HepG2 (cell line): ENCODE data around the gene PNLDC1. TPM values are rescaled to one million over a fixed set of nuclear protein-coding genes. Genes with fewer than 3 reads are reported as not detected.

ENCODE experiments used
- ATF1 ChIP-seq: IDR thresholded peaks from 2 replicates; pipeline ENCODE4 v1.6.1; 2016; ENCODE audit warnings: mild to moderate bottlenecking, control low read depth
- BORCS8-MEF2B ChIP-seq: sonication (generic); formaldehyde crosslinking; IDR thresholded peaks from 2 replicates; pipeline ENCODE4 v1.8.0; 2022; ENCODE audit warnings: mild to moderate bottlenecking, missing genetic modification reagents
- CCDC6 ChIP-seq: sonication (generic); formaldehyde crosslinking; IDR thresholded peaks from 2 replicates; pipeline ENCODE4 v1.8.1; 2022; ENCODE audit warnings: mild to moderate bottlenecking, missing genetic modification reagents, moderate library complexity
- DR1 ChIP-seq: sonication (generic); formaldehyde crosslinking; IDR thresholded peaks from 2 replicates; pipeline ENCODE4 v1.8.0; 2021; ENCODE audit warnings: mild to moderate bottlenecking, missing genetic modification reagents, inconsistent platforms
- FOXA1 ChIP-seq, 2 experiments: fragments of 450-650 bp in 1 of 2; sonication (generic) in 1 of 2; formaldehyde crosslinking in 1 of 2; IDR thresholded peaks; 2 replicates each; pipeline versions ENCODE4 v1.4.0 to v1.6.1; 2016 to 2020; ENCODE audit warnings: missing genetic modification reagents in 1 of 2
- GLI4 ChIP-seq: sonication (generic); formaldehyde crosslinking; IDR thresholded peaks from 2 replicates; pipeline ENCODE4 v1.5.1; 2020; ENCODE audit warnings: missing genetic modification reagents, mild to moderate bottlenecking, moderate library complexity, borderline replicate concordance
- JUNB ChIP-seq: sonication (generic); formaldehyde crosslinking; IDR thresholded peaks from 2 replicates; pipeline ENCODE4 v1.8.0; 2022; ENCODE audit warnings: missing genetic modification reagents, mild to moderate bottlenecking, borderline replicate concordance
- MAFG ChIP-seq: sonication (generic); formaldehyde crosslinking; IDR thresholded peaks from 2 replicates; pipeline ENCODE4 v1.5.1; 2020; ENCODE audit warnings: mild to moderate bottlenecking, missing genetic modification reagents
- NFAT5 ChIP-seq: sonication (generic); formaldehyde crosslinking; IDR thresholded peaks from 2 replicates; pipeline ENCODE4 v1.4.0; 2020; ENCODE audit warnings: missing genetic modification reagents
- RFX5 ChIP-seq: IDR thresholded peaks from 2 replicates; pipeline ENCODE4 v1.6.1; 2011; ENCODE audit warnings: low read depth, low read length, improper control_type of control experiment
- SALL1 ChIP-seq: sonication (generic); formaldehyde crosslinking; IDR thresholded peaks from 2 replicates; pipeline ENCODE4 v1.8.0; 2022; ENCODE audit warnings: mild to moderate bottlenecking, missing genetic modification reagents
- SNAI1 ChIP-seq: sonication (generic); formaldehyde crosslinking; IDR thresholded peaks from 2 replicates; pipeline ENCODE4 v1.5.0; 2020; ENCODE audit warnings: mild to moderate bottlenecking, missing genetic modification reagents, borderline replicate concordance
- TFDP1 ChIP-seq: IDR thresholded peaks from 2 replicates; pipeline ENCODE4 v1.6.1; 2016; ENCODE audit warnings: missing compliant biosample characterization, missing genetic modification reagents, borderline replicate concordance
- U2AF1 ChIP-seq: fragments of 200-400 bp; formaldehyde crosslinking; optimal IDR thresholded peaks from 2 replicates; pipeline ENCODE3; 2017; ENCODE audit warnings: mild to moderate bottlenecking, low read depth, low read length
- ZGPAT ChIP-seq: IDR thresholded peaks from 2 replicates; pipeline ENCODE4 v1.6.1; 2016; ENCODE audit warnings: mild to moderate bottlenecking
- polyA plus RNA-seq, 8 experiments: library from polyadenylated mRNA; depleted of rRNA in 3 of 8; stranded (reverse) in 7 of 8; unstranded in 1 of 8; fragments of >200 nt; fragmentation: Illumina TruSeq in 4 of 8; extraction: Trizol in 4 of 8; gene quantifications; 2 replicates each; pipeline versions ENCODE4 v1.2.1 to v1.2.3, GENCODE V29; 2011 to 2016; ENCODE audit warnings: low read depth in 4 of 8, missing spikeins in 1 of 8, mixed read lengths in 1 of 8; ENCODE audit not compliant: insufficient read depth in 1 of 8
- total RNA-seq, 5 experiments: library from RNA; depleted of rRNA; stranded (reverse); fragments of >200 nt; fragmentation: Illumina TruSeq; extraction: Trizol; gene quantifications; 2 replicates each; pipeline ENCODE4 v1.2.3, GENCODE V29; 2016; ENCODE audit warnings: low read depth in 1 of 5
- TF ChIP-seq, protein P1 (sequence below): sonication (generic); formaldehyde crosslinking; IDR thresholded peaks from 2 replicates; pipeline ENCODE4 v1.4.0; 2020; ENCODE audit warnings: missing genetic modification reagents
- TF ChIP-seq, protein P2 (sequence below): sonication (generic); formaldehyde crosslinking; IDR thresholded peaks from 2 replicates; pipeline ENCODE4 v1.8.1; 2023; ENCODE audit warnings: mild to moderate bottlenecking, missing genetic modification reagents, borderline replicate concordance

PNLDC1 gene
- total and polyA plus RNA-seq, 2 of the 13 experiments (the other 11 are each of a cell fraction or from before 2014, with no cell fraction given) = not detected

DNA sequence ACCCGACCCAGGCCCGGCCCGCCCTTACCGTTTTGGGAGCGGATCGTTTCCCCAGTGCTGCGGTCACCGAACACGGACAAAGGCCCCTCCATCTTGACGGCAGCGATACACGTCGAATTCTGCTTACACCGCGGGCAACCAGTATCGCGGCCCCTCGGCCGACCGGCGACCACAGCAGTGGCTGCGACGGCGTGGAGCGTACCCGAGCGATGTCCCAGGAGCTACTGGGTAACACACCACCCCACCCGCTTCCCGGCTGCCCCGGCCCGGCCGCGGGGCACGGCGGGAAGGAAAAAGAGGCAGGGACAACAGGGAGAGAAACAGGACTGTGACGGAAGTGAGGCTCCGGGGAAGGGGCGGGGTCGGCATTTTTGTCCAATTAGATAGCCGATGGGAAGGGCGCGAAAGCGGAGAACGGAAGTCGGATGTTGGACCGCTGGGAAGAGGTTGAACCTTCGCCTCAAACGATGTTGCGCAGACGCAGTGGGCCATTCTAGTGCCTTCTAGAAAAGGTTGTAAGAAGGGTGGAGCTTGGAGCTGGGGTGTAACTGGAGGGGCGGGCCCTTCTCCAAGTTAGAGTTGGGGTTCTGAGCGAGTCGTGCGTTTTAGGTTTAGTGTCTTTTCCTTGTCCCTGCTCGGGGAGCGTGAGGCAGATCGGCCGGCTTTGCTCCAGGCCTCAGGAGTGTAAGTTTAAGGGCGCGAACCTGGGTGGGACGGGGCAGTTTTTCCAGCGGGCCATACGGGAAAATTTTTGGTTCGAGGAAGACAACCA is 10.5 kb upstream of the PNLDC1 start, which contains the start of gene TCP1 (continued):
- peak; percentile 50; the same call in 1 of the 2 replicates for TF ChIP-seq RFX5
- TF ChIP-seq ZGPAT = peak; percentile 82
- TF ChIP-seq FOXA1 (IDR thresholded peaks at IDR 0.05) = no peak
- peak; percentile 20; the same call in 1 of the 2 replicates for TF ChIP-seq FOXA1 (CRISPR knock-in tag; IDR thresholded peaks at IDR 0.05)
- TF ChIP-seq NFAT5 (CRISPR knock-in tag) = peak; percentile 73; the same call in 1 of the 2 replicates
- peak; percentile 78 for TF ChIP-seq U2AF1
- peak; percentile 87 for TF ChIP-seq BORCS8-MEF2B (CRISPR knock-in tag)
- peak; percentile 99 for TF ChIP-seq TFDP1 (CRISPR knock-in tag)
- peak; percentile 51 for TF ChIP-seq JUNB (CRISPR knock-in tag)
- TF ChIP-seq GLI4 (CRISPR knock-in tag) = peak; percentile 17; the same call in 1 of the 2 replicates
- peak; percentile 9; the same call in 1 of the 2 replicates for TF ChIP-seq CCDC6 (CRISPR knock-in tag)
- peak; percentile 70; the same call in 1 of the 2 replicates for TF ChIP-seq SALL1 (CRISPR knock-in tag)
- TF ChIP-seq DR1 (CRISPR knock-in tag) = peak; percentile 92
- TF ChIP-seq ATF1 (CRISPR knock-in tag) = peak; percentile 51; the same call in 1 of the 2 replicates
- TF ChIP-seq, protein P1, sequence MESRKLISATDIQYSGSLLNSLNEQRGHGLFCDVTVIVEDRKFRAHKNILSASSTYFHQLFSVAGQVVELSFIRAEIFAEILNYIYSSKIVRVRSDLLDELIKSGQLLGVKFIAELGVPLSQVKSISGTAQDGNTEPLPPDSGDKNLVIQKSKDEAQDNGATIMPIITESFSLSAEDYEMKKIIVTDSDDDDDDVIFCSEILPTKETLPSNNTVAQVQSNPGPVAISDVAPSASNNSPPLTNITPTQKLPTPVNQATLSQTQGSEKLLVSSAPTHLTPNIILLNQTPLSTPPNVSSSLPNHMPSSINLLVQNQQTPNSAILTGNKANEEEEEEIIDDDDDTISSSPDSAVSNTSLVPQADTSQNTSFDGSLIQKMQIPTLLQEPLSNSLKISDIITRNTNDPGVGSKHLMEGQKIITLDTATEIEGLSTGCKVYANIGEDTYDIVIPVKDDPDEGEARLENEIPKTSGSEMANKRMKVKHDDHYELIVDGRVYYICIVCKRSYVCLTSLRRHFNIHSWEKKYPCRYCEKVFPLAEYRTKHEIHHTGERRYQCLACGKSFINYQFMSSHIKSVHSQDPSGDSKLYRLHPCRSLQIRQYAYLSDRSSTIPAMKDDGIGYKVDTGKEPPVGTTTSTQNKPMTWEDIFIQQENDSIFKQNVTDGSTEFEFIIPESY (CRISPR knock-in tag) = no peak; the same call in 1 of the 2 replicates
- TF ChIP-seq, protein P2, sequence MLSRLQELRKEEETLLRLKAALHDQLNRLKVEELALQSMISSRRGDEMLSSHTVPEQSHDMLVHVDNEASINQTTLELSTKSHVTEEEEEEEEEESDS (CRISPR knock-in tag) = 0 out of 2 replicates have a peak, but pooled peaks have one; percentile 67
- TF ChIP-seq SNAI1 (CRISPR knock-in tag) = peak; percentile 95
- TF ChIP-seq MAFG (CRISPR knock-in tag) = no peak
